ENCODE data around the gene ADH1B.

GRCh38 chr4:99285387-99285786 is 35.8 kb downstream of the ADH1B start:
- TF ChIP-seq CTCF (IDR thresholded peaks at IDR 0.05) = no peak
- TF ChIP-seq POLR2A (IDR thresholded peaks at IDR 0.05) = no peak
